Lower lobe of right lung (tissue), 2 donors: ENCODE data around the gene SLC25A39. TPM values are rescaled to one million over a fixed set of nuclear protein-coding genes. Genes with fewer than 3 reads are reported as not detected.

Source experiments
- ATAC-seq, 2 donors: fragments of 200-7000 bp; cut with Tn5 transposase; one replicate each; pipeline ENCODE4 v1.9.1; 2020 to 2022; ENCODE audit warnings: mild to moderate bottlenecking in 2 of 2, moderate library complexity in 2 of 2
- DNase-seq: peaks from one replicate; pipeline ENCODE4 v3.0.0-alpha.2; 2020
- H3K27ac ChIP-seq: fragments of 200-600 bp; one replicate; pipeline ENCODE4 v1.8.0; 2022
- H3K27me3 ChIP-seq: fragments of 200-600 bp; one replicate; pipeline ENCODE4 v1.8.0; 2022; ENCODE audit warnings: low read depth
- H3K36me3 ChIP-seq: fragments of 200-600 bp; one replicate; pipeline ENCODE4 v1.8.0; 2022; ENCODE audit warnings: mild to moderate bottlenecking
- H3K4me1 ChIP-seq: fragments of 200-600 bp; one replicate; pipeline ENCODE4 v1.8.0; 2022
- H3K4me3 ChIP-seq: fragments of 200-600 bp; one replicate; pipeline ENCODE4 v1.8.0; 2022; ENCODE audit warnings: mild to moderate bottlenecking
- H3K9me3 ChIP-seq: fragments of 200-600 bp; one replicate; pipeline ENCODE4 v1.8.0; 2022
- intact Hi-C: fragments of 100-400 bp; cut with DNase I; formaldehyde crosslinking; loops from one replicate; pipeline ENCODE4 v1.11.0; 2022
- total RNA-seq: library from RNA; stranded (reverse); fragmentation: NEBNext Ultra II Directional; extraction: Animal tissue kit (Norgen Biotek cat#: 25700); gene quantifications from one replicate; pipeline ENCODE4 v1.2.1, GENCODE V29; 2021
- TF ChIP-seq, protein P1 (sequence below): fragments of 200-600 bp; IDR thresholded peaks from one replicate; pipeline ENCODE4 v1.8.0; 2022; ENCODE audit warnings: antibody characterized with exemption, mild to moderate bottlenecking
- donor health status: DM: no; HTN: yes; CAD: no; lungs with severe emphysema.

Gene SLC25A39
- total RNA-seq, 1 donor from 2014 or later: 76.1 TPM

DNA sequence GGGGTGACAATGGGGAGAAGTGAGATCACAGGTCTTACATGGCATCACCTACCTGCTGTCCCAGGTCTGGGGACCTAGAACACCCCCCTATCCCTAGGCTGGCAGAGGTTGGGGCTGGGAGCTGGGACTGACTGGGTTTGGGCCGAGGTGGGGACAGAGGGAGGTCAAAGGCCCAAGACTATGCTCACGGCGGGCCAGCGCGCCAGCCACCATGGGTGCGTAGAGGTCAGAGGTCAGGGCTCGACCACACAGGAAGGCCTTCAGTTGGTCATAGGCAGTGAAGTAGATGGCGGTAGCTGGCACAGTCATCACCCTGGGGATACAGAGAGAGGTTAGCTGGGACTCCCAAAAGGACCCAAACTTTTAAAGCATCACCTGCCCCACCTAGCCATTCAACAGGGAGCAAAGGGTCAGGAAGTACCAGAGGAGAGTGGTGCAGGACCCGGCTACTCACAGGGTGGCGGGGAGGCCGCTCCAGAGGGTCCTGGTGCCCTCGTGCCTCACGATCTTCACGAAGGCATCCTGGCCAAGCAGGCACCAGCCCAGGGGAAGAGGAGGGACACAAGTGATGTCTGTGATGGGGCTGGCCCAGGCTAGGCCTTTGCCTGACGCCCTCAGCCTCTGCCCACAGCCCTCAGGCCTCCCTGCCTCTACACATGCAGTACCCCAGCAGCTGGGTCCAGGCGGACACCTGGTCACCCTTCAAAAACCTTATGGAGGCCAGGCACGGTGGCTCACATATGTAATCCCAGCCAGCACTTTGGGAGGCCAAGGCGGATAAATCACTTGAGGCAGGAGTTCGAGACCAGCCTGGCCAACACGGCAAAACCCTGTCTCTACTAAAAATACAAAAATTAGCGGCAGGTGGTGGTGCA is 3.1 kb downstream of the SLC25A39 start:
- Histone ChIP-seq H3K4me1 (peaks cover 24% of the 10 kb centered on the region), H3K4me3 (no peak overlapping the region), H3K27ac (no peak overlapping the region), H3K9me3 (no peaks in the 10 kb centered on the region), H3K27me3 (peaks cover 11% of the 10 kb centered on the region), H3K36me3 (peaks cover 33% of the 10 kb centered on the region)
- TF ChIP-seq, protein P1, sequence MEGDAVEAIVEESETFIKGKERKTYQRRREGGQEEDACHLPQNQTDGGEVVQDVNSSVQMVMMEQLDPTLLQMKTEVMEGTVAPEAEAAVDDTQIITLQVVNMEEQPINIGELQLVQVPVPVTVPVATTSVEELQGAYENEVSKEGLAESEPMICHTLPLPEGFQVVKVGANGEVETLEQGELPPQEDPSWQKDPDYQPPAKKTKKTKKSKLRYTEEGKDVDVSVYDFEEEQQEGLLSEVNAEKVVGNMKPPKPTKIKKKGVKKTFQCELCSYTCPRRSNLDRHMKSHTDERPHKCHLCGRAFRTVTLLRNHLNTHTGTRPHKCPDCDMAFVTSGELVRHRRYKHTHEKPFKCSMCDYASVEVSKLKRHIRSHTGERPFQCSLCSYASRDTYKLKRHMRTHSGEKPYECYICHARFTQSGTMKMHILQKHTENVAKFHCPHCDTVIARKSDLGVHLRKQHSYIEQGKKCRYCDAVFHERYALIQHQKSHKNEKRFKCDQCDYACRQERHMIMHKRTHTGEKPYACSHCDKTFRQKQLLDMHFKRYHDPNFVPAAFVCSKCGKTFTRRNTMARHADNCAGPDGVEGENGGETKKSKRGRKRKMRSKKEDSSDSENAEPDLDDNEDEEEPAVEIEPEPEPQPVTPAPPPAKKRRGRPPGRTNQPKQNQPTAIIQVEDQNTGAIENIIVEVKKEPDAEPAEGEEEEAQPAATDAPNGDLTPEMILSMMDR: no peak
- DNase-seq (no peak), ATAC-seq (no peak)
- intact Hi-C loops: no loop called here

DNA sequence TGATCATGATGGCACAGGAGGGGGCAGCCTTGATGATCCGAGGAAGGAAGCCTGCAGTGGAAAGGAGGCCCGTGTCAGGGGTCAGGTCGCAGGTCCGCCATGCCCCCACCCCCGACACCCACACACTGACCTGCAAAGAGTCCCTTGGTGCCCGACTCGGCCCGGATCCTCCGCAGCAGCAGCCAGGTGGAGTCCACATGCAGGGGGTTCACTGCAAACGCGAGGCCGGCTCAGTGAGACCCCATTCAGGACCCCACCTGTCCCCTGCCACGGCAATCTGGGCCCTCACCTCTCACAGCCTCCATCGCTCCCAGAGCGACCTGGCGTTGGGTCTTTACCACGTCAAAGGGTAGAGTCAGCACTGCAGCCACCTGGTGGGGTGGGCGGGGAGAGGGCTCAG is 4.6 kb downstream of the SLC25A39 start:
- TF ChIP-seq, protein P1: no peak
- ATAC-seq: no peak
- Histone ChIP-seq H3K27ac (no peak overlapping the region), H3K4me3 (no peak overlapping the region), H3K36me3 (peaks cover 33% of the 10 kb centered on the region), H3K27me3 (peaks cover 23% of the 10 kb centered on the region), H3K4me1 (peaks cover 13% of the 10 kb centered on the region), H3K9me3 (no peaks in the 10 kb centered on the region)
- intact Hi-C loops: no loop called here
- DNase-seq: no peak

DNA sequence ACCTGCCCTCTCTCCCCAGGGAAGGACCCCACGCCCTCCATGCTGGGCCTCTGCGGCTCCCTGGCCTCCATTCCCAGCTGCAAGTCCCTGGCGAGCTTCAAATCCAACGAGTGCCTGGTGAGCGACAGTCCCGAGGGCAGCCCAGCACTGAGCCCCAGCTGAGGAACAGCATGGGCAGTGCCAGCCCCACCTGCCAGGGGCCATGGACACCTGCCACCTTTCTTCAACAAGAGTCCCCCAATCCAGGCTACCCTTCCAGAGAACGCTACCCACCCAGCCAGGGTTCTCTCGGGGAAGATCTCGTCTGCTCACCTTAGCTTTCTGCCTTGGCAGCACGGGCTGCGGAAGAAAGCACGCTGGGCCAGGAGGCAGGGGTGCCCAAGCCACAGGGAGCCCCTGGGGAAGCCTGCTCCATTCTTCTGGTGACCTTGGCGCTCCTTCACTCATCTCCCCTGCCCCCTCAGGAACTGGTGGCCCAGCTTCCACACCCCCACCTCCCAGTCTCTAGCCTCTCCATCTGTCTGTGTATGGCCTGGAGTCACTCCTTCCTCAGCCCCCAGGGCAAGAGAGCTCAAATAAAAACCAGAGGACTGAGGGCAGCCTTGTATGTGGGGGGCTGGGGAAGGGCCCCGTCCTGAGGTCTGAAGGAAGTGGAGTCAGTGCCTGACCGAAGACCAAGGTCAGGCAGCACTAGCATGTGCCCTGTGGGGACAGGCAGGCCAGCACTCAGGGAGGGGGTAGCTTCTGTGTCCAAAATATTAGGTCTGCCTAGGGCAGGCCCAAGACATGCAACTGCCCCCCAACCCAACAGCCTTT is 6.3 kb downstream of the SLC25A39 start:
- peaks cover 11% of the 10 kb centered on the region for H3K4me1 ChIP-seq
- H3K27me3 ChIP-seq: peaks cover 40% of the 10 kb centered on the region
- H3K27ac ChIP-seq: no peak overlapping the region
- H3K4me3 ChIP-seq: no peak overlapping the region
- TF ChIP-seq, protein P1: no peak
- intact Hi-C loops: no loop called here
- no peaks in the 10 kb centered on the region for H3K9me3 ChIP-seq
- no peak for DNase-seq
- no peak for ATAC-seq
- peaks cover 33% of the 10 kb centered on the region for H3K36me3 ChIP-seq

DNA sequence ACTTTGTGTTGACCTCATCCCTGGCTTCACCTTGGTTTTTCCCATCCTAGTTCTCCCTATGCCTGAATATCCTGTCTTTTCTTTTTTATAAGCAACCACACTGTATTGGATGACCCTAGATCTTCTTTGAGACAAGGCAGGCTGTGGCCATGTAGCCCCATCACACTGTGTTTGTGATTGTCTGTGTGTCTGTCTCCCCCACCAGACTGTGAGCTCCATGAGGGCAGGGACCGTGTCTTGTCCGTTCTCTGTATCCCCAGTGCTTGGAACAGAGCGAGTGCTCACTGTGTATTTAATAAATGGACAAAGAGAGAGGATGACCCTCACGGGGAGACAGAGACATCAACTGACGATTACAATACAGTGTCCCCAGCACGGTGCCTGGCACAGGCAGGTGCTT is 7.1 kb downstream of the SLC25A39 start:
- no peak for ATAC-seq
- H3K27ac ChIP-seq: no peak overlapping the region
- no peak overlapping the region for H3K4me3 ChIP-seq
- H3K4me1 ChIP-seq: peaks cover 7% of the 10 kb centered on the region
- H3K9me3 ChIP-seq: no peaks in the 10 kb centered on the region
- H3K36me3 ChIP-seq: peaks cover 33% of the 10 kb centered on the region
- TF ChIP-seq, protein P1: no peak
- H3K27me3 ChIP-seq: peaks cover 45% of the 10 kb centered on the region
- no peak for DNase-seq
- intact Hi-C loops: no loop called here

DNA sequence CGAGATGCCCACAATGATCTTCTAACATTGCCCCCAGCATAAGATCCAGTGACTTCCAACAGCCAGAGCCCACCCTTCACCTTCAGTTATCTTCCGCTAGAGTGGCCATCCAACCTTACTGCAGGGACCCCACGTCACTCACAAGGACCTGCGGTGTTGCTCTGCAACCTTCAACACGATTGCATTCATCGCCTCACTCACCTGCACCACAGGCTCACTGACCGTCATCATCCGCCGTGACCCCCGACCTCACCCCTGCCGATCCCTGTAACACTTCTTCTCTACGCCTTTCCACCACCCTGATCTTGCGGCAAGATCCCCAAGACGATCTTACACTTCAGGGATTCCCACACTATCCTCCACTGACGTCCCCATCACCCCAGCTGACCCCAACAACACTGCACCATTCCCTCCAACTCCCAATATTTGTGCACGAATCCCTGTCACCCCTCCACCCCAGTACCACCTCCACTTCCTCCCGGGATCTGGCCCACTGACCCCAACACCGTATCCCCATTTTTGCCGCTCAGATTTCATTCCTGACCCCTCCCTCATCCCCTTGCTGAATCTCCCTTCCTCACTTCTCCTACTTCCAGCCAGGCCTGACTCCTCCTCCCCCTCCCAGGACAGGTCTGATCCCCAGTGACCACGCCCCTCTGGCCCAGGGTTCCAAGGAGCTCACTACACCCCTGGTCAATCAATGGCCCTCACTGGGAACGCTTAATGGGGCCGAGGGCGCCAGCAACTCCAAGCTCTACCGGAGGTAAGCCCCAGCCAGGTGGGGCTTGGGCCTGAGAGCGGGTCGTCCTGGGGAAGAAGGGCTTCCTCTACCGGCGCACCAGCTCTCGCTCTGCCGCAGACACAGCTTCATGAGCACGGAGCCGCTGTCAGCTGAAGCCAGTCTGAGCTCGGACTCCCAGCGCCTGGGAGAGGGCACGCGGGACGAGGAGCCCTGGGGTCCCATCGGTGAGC is 8.6 kb downstream of the SLC25A39 start:
- Histone ChIP-seq H3K4me3 (no peak overlapping the region), H3K27me3 (peaks cover 45% of the 10 kb centered on the region)
- no peak for ATAC-seq

More for the DNA sequence above, 8.6 kb downstream of the SLC25A39 start:
- Histone ChIP-seq H3K36me3 (peaks cover 20% of the 10 kb centered on the region), H3K27ac (no peak overlapping the region), H3K9me3 (no peaks in the 10 kb centered on the region), H3K4me1 (peaks cover 7% of the 10 kb centered on the region)
- intact Hi-C loops: no loop called here
- DNase-seq: no peak
- TF ChIP-seq, protein P1: no peak
